K562 (cell line): ENCODE results near the gene TULP4. TPM values are rescaled to one million over a fixed set of nuclear protein-coding genes. Genes with fewer than 3 reads are reported as not detected.

Experiments used
- ATF7 ChIP-seq: fragments of 450-650 bp; IDR thresholded peaks from 2 replicates; pipeline ENCODE4 v1.7.1; 2014; ENCODE audit warnings: mild to moderate bottlenecking, moderate library complexity
- E4F1 ChIP-seq: fragments of 250-450 bp; sonication (Bioruptor Pico); IDR thresholded peaks from 2 replicates; pipeline ENCODE4 v1.5.0; 2021; ENCODE audit warnings: mild to moderate bottlenecking, borderline replicate concordance
- EGR1 ChIP-seq: fragments of 450-650 bp; conservative IDR thresholded peaks from 2 replicates; pipeline ENCODE4 v1.6.1; 2017; ENCODE audit warnings: mild to moderate bottlenecking
- EP400 ChIP-seq: fragments of 450-650 bp; IDR thresholded peaks from 2 replicates; pipeline ENCODE4 v1.6.1; 2017; ENCODE audit warnings: antibody characterized with exemption, mild to moderate bottlenecking, moderate library complexity
- ERF ChIP-seq: fragments of 450-650 bp; formaldehyde crosslinking; IDR thresholded peaks from 2 replicates; pipeline ENCODE4 v1.4.0; 2020; ENCODE audit warnings: mild to moderate bottlenecking, mixed read lengths
- ETS2 ChIP-seq: IDR thresholded peaks from 2 replicates; pipeline ENCODE4 v1.6.1; 2016; ENCODE audit warnings: borderline replicate concordance, missing genetic modification characterization, mild to moderate bottlenecking, moderate library complexity, missing compliant biosample characterization; ENCODE audit not compliant: poor library complexity, severe bottlenecking
- FOXP1 ChIP-seq: sonication (generic); formaldehyde crosslinking; IDR thresholded peaks from 2 replicates; pipeline ENCODE4 v1.8.0; 2022; ENCODE audit warnings: mild to moderate bottlenecking, missing genetic modification reagents
- HMGN3 ChIP-seq: IDR thresholded peaks from 2 replicates; pipeline ENCODE4 v1.6.1; 2011; ENCODE audit warnings: borderline replicate concordance, low read depth, mild to moderate bottlenecking, mixed read lengths, low read length; ENCODE audit not compliant: insufficient read length; ENCODE audit errors: extremely low read depth
- IRF1 ChIP-seq: sonication (generic); formaldehyde crosslinking; IDR thresholded peaks from 2 replicates; pipeline ENCODE4 v1.8.0; 2022; ENCODE audit warnings: missing genetic modification reagents, mild to moderate bottlenecking, borderline replicate concordance
- MIER1 ChIP-seq: fragments of 450-650 bp; IDR thresholded peaks from 2 replicates; pipeline ENCODE4 v1.6.1; 2016; ENCODE audit warnings: antibody characterized with exemption, mild to moderate bottlenecking, low read depth
- NR2C2 ChIP-seq, 2 experiments: fragments of 200-800 bp in 1 of 2; sonication (Bioruptor generic) in 1 of 2; sonication (generic) in 1 of 2; formaldehyde crosslinking in 1 of 2; IDR thresholded peaks; 2 replicates each; pipeline versions ENCODE4 v1.6.1 to v1.8.0; 2016 to 2022; ENCODE audit warnings: mild to moderate bottlenecking in 1 of 2, missing compliant biosample characterization in 1 of 2, missing genetic modification characterization in 1 of 2, missing genetic modification reagents in 1 of 2
- NUFIP1 ChIP-seq: fragments of 450-650 bp; IDR thresholded peaks from 2 replicates; pipeline ENCODE4 v1.6.1; 2018; ENCODE audit not compliant: partially characterized antibody
- POLR2B ChIP-seq: fragments of 450-650 bp; IDR thresholded peaks from 2 replicates; pipeline ENCODE4 v1.6.1; 2018; ENCODE audit warnings: low read depth; ENCODE audit not compliant: partially characterized antibody
- RAD51 ChIP-seq: fragments of 450-650 bp; IDR thresholded peaks from 2 replicates; pipeline ENCODE4 v1.7.1; 2016; ENCODE audit warnings: low read depth, mild to moderate bottlenecking, borderline replicate concordance
- RBM34 ChIP-seq: fragments of 200-400 bp; formaldehyde crosslinking; IDR thresholded peaks from 2 replicates; pipeline ENCODE4 v1.6.1; 2018; ENCODE audit warnings: low read length, borderline replicate concordance; ENCODE audit not compliant: insufficient read depth
- SRSF1 ChIP-seq: fragments of 200-400 bp; formaldehyde crosslinking; IDR thresholded peaks from 2 replicates; pipeline ENCODE4 v1.6.1; 2017; ENCODE audit warnings: mild to moderate bottlenecking, low read depth, low read length, moderate library complexity
- TAL1 ChIP-seq: fragments of 450-650 bp; IDR thresholded peaks from 2 replicates; pipeline ENCODE4 v1.6.1; 2016; ENCODE audit warnings: mild to moderate bottlenecking
- ZNF282 ChIP-seq: sonication (generic); formaldehyde crosslinking; IDR thresholded peaks from 2 replicates; pipeline ENCODE4 v1.8.1; 2023; ENCODE audit warnings: missing genetic modification reagents
- polyA plus RNA-seq, 8 experiments: library from polyadenylated mRNA; depleted of rRNA in 4 of 8; stranded (reverse) in 5 of 8; unstranded in 3 of 8; fragments of >200 nt; fragmentation: Nextera tagmentation in 2 of 8; fragmentation: Illumina TruSeq in 1 of 8; extraction: Ambion mirVana in 2 of 8; extraction: Trizol in 1 of 8; gene quantifications; 2 replicates each; pipeline versions ENCODE4 v1.2.1 to v1.2.3, GENCODE V29; 2011 to 2014; ENCODE audit warnings: inconsistent platforms in 1 of 8, missing spikeins in 1 of 8
- total RNA-seq, 7 experiments: library from RNA; depleted of rRNA in 6 of 7; stranded (reverse); fragments of >200 nt in 6 of 7; fragmentation: Illumina TruSeq in 2 of 7; extraction: Trizol in 2 of 7; gene quantifications; 2 replicates each; pipeline versions ENCODE4 v1.2.1 to v1.2.3, GENCODE V29; 2011 to 2021; ENCODE audit warnings: low replicate concordance in 1 of 7
- TF ChIP-seq, protein P1 (sequence below): sonication (generic); formaldehyde crosslinking; IDR thresholded peaks from 2 replicates; pipeline ENCODE4 v1.8.0; 2023; ENCODE audit warnings: mild to moderate bottlenecking, missing genetic modification reagents
- TF ChIP-seq, protein P2 (sequence below): sonication (generic); formaldehyde crosslinking; IDR thresholded peaks from 2 replicates; pipeline ENCODE4 v1.9.0; 2022; ENCODE audit warnings: mild to moderate bottlenecking, missing genetic modification reagents

The TULP4 gene
- total and polyA plus RNA-seq, 9 of the 15 experiments (the other 6 are each of a cell fraction or from before 2014, with no cell fraction given) = 1.2 to 50.4 (median 11.0) TPM

DNA sequence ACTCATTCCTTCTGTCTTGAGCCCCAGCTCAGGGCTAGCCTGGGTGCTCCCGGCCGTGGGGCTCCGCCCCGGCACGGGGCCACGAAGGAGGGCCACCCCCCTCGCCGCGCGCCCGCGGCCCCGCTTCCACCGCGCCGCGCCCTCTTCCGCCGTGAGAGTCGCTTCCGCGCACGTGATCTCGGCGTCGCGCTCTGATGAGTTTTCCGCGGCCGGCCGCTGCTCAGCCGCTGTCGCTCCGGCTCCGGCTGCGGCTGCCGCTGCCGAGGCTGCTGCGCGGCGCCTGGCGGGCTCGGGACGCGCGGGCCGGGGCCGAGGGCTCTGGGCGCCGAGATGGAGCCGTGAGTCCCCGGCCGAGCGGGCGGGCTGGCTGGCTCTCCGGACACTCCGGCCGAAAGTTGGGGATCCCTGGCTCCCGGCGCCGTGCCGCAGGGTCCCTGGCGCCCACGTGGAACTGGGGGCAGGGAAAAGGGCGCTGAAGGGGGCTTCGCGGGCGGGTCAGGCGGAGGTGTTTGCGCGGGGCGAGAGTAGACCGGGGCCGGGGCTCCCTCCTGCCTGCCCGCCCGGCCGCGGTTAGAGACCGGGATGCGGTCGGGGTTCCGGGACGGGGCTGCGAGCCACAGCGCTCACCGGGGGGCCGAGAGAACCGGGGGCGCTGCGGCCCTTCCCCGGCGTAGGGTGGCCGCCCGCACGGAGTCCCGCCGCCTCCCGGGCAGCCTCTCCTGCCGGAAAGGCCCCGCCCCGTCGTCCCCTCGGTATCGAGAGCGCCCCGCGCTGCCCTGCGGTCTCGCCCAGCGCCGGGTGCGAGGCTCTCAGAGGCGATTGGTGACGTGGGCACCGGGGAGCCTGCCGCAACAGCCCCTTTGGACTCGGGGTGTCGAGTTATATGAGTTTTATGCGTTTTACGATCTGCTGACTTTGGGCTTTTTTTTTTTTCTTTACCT, 247.9 kb downstream of the TULP4 start, which contains the start of gene TMEM181 (continued):
- TF ChIP-seq, protein P1, sequence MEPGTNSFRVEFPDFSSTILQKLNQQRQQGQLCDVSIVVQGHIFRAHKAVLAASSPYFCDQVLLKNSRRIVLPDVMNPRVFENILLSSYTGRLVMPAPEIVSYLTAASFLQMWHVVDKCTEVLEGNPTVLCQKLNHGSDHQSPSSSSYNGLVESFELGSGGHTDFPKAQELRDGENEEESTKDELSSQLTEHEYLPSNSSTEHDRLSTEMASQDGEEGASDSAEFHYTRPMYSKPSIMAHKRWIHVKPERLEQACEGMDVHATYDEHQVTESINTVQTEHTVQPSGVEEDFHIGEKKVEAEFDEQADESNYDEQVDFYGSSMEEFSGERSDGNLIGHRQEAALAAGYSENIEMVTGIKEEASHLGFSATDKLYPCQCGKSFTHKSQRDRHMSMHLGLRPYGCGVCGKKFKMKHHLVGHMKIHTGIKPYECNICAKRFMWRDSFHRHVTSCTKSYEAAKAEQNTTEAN (CRISPR knock-in tag) = peak; percentile 64; the same call in 1 of the 2 replicates
- TF ChIP-seq ATF7 (peak; percentile 87), IRF1 (no peak), SRSF1 (0 out of 2 replicates have a peak, but pooled peaks have one; percentile 8), MIER1 (0 out of 2 replicates have a peak, but pooled peaks have one; percentile 37), NUFIP1 (no peak), ERF (CRISPR knock-in tag) (peak; percentile 46), NR2C2 (CRISPR knock-in tag; IDR thresholded peaks at IDR 0.05) (peak; percentile 42; the same call in 1 of the 2 replicates), NR2C2 (tag; IDR thresholded peaks at IDR 0.05) (peak; percentile 80), HMGN3 (peak; percentile 83), TAL1 (no peak), ETS2 (tag) (peak; percentile 51), E4F1 (no peak), EP400 (peak; percentile 59; the same call in 1 of the 2 replicates), ZNF282 (CRISPR knock-in tag) (no peak), RBM34 (no peak), POLR2B (no peak), FOXP1 (CRISPR knock-in tag) (no peak), EGR1 (peak; percentile 75), RAD51 (peak; percentile 64; the same call in 1 of the 2 replicates)
- TF ChIP-seq, protein P2, sequence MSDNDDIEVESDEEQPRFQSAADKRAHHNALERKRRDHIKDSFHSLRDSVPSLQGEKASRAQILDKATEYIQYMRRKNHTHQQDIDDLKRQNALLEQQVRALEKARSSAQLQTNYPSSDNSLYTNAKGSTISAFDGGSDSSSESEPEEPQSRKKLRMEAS = peak; percentile 87
